Activated CD8-positive, alpha-beta memory T cell treated with anti-CD3 and anti-CD28 coated beads for 24 hours (primary cell): Measurements from ENCODE around the gene PELI2.

Source experiments
- DNase-seq: peaks from one replicate; pipeline ENCODE4 v3.0.0-alpha.2; 2020

PELI2 gene

GRCh38 chr14:56119201-56119981 is 1.2 kb downstream of the PELI2 start:
- DNase-seq, result peak; percentile 70

- DNase-seq, result no peak
These were observed 2.0 kb downstream of the PELI2 start for GRCh38 chr14:56120091-56120691.

GRCh38 chr14:56121816-56122215 is 3.6 kb downstream of the PELI2 start:
- no peak for DNase-seq

- no peak for DNase-seq
These were observed 4.1 kb downstream of the PELI2 start for GRCh38 chr14:56122301-56122700.

GRCh38 chr14:56124327-56124726 is 6.1 kb downstream of the PELI2 start:
- no peak for DNase-seq

GRCh38 chr14:56125772-56126636 is 7.8 kb downstream of the PELI2 start:
- DNase-seq, result no peak

- DNase-seq, result no peak
These were observed 8.4 kb downstream of the PELI2 start for GRCh38 chr14:56126637-56126913.

- no peak for DNase-seq
These were observed 8.9 kb downstream of the PELI2 start for GRCh38 chr14:56127156-56127555.

GRCh38 chr14:56129092-56129491 is 10.9 kb downstream of the PELI2 start:
- DNase-seq, result no peak

- DNase-seq, result no peak
These were observed 11.7 kb downstream of the PELI2 start for GRCh38 chr14:56129933-56130332.

GRCh38 chr14:56131004-56131864 is 13.0 kb downstream of the PELI2 start:
- DNase-seq, result no peak

GRCh38 chr14:56131865-56132833 is 13.9 kb downstream of the PELI2 start:
- DNase-seq, result no peak

GRCh38 chr14:56133547-56133946 is 15.3 kb downstream of the PELI2 start:
- DNase-seq, result no peak

- DNase-seq, result no peak
These were observed 16.8 kb downstream of the PELI2 start for GRCh38 chr14:56135001-56135400.

GRCh38 chr14:56135668-56136067 is 17.5 kb downstream of the PELI2 start:
- DNase-seq, result no peak

- no peak for DNase-seq
These were observed 18.6 kb downstream of the PELI2 start for GRCh38 chr14:56136571-56137452.

- DNase-seq, result no peak
These were observed 19.2 kb downstream of the PELI2 start for GRCh38 chr14:56137453-56137807.

GRCh38 chr14:56137849-56138248 is 19.6 kb downstream of the PELI2 start:
- DNase-seq, result no peak

GRCh38 chr14:56138928-56139327 is 20.7 kb downstream of the PELI2 start:
- no peak for DNase-seq

- DNase-seq, result no peak
These were observed 24.1 kb downstream of the PELI2 start for GRCh38 chr14:56142314-56142713.

GRCh38 chr14:56143025-56143424 is 24.8 kb downstream of the PELI2 start:
- DNase-seq, result no peak
